Hepatic stellate cell (primary cell): ENCODE results near the gene MED9.
A peak's percentile ranks its signal among the peaks of the same experiment; 100 is the strongest.
"Not testable (repeated sequence)": the region's sequence is repeated elsewhere in the genome, so short reads cannot be mapped to it uniquely, and the experiment has no call there.

Experiments
- DNase-seq: peaks from one replicate; pipeline ENCODE4 v3.0.0; 2011; ENCODE audit warnings: low spot score

The MED9 gene

GRCh38 chr17:17476865-17477467 lies at the start of gene MED9:
Gene MED9 (plus strand): TSS chr17:17477000. CDS start chr17:17477042, 42 bp downstream.
- DNase-seq, result peak; percentile 97

- DNase-seq, result no peak
Observed at GRCh38 chr17:17429222-17429621, 47.6 kb upstream of the MED9 start.

GRCh38 chr17:17430924-17431323 lies 45.9 kb upstream of the MED9 start:
- DNase-seq, result not testable (repeated sequence)

- DNase-seq, result no peak
Observed at GRCh38 chr17:17431605-17432004, 45.2 kb upstream of the MED9 start.

GRCh38 chr17:17433000-17433703 lies 43.6 kb upstream of the MED9 start:
- DNase-seq, result no peak

GRCh38 chr17:17434477-17434876 lies 42.3 kb upstream of the MED9 start:
- DNase-seq, result no peak

- DNase-seq, result peak; percentile 86
Observed at GRCh38 chr17:17435323-17435722, 41.5 kb upstream of the MED9 start.

- no peak for DNase-seq
Observed at GRCh38 chr17:17437461-17437860, 39.3 kb upstream of the MED9 start.

GRCh38 chr17:17437893-17438292 lies 38.9 kb upstream of the MED9 start:
- DNase-seq, result no peak

GRCh38 chr17:17440010-17440843 lies 36.6 kb upstream of the MED9 start:
- DNase-seq, result no peak

- DNase-seq, result no peak
Observed at GRCh38 chr17:17440938-17441675, 35.7 kb upstream of the MED9 start.

GRCh38 chr17:17443173-17443572 lies 33.6 kb upstream of the MED9 start:
- DNase-seq, result no peak

GRCh38 chr17:17445296-17445924 lies 31.4 kb upstream of the MED9 start:
- DNase-seq, result no peak

- peak; percentile 91 for DNase-seq
Observed at GRCh38 chr17:17445925-17446665, 30.7 kb upstream of the MED9 start.

GRCh38 chr17:17446666-17447155 lies 30.1 kb upstream of the MED9 start:
- DNase-seq, result no peak

GRCh38 chr17:17447264-17447663 lies 29.5 kb upstream of the MED9 start:
- no peak for DNase-seq

- no peak for DNase-seq
Observed at GRCh38 chr17:17448076-17448475, 28.7 kb upstream of the MED9 start.

- DNase-seq, result no peak
Observed at GRCh38 chr17:17448723-17449122, 28.1 kb upstream of the MED9 start.

- DNase-seq, result no peak
Observed at GRCh38 chr17:17453088-17453487, 23.7 kb upstream of the MED9 start.

- DNase-seq, result no peak
Observed at GRCh38 chr17:17454276-17454675, 22.5 kb upstream of the MED9 start.

- DNase-seq, result not testable (repeated sequence)
Observed at GRCh38 chr17:17454700-17455099, 22.1 kb upstream of the MED9 start.
